Mesenteric fat pad (tissue), 1 donor: ENCODE measurements around the gene EED. TPM values are rescaled to one million over a fixed set of nuclear protein-coding genes. Genes with fewer than 3 reads are reported as not detected.

Experiments used
- DNase-seq: peaks from one replicate; pipeline ENCODE4 v3.0.0-alpha.2; 2020; ENCODE audit warnings: low spot score
- long read RNA-seq: library from polyadenylated mRNA; unstranded; transcript quantifications from one replicate; pipeline ENCODE4 v2.0.0, GENCODE V29; 2020
- total RNA-seq: library from RNA; stranded (reverse); fragmentation: NEBNext Ultra II Directional; extraction: Animal tissue kit (Norgen Biotek cat#: 25700); gene quantifications from one replicate; pipeline ENCODE4 v1.2.1, GENCODE V29; 2021
- donor health status: DM: yes; HTN: yes; CAD: no.

The EED gene
- 13.5 TPM for total RNA-seq
- long read RNA-seq, transcript EED-201 (12 exons, 2,223 nt): major isoform, 21 of 28 reads
- long read RNA-seq, partial matches to known transcripts: 0 of 28 reads
- long read RNA-seq, other reads (novel, unspliced or antisense): 5 of 28 reads

DNA sequence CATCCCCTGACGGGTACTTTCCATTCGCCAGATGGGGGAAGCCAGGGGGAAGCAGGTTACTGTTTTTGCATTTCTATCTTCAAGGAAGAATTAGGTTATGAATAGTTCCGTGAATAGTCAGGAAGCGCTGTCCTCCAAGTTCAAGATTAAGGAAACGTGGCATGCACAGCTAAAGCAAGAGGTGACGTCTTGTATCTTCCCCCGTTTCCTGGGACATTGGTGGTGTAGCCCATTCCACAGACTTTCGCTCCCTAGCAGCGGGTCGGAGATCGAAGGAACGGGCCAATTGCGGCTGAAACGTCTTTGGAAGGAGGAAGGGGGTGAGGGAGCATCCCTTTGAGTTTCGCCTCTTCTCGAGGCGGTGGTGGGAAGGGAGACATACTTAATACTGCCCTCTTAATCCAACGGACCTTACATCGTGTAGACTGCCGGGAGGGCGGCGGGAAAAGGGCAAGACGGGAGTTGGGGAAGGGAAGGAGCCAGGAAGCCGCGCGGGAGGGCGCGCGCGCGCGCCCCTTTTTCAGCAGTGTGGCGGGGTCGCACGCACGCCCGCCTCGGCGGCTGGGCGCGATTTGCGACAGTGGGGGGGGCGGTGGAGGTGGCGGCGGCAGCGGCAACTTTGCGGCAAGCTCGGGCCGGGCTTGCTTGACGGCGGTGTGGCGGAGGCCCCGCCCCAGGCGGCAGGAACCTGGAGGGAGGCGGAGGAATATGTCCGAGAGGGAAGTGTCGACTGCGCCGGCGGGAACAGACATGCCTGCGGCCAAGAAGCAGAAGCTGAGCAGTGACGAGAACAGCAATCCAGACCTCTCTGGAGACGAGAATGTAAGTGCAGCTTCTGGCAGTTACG lies at the start of gene EED:
TSS of gene EED (plus strand) at position 232 of the 847 bp plus-strand sequence. CDS start at position 709, 477 bp downstream.
- DNase-seq: peak; percentile 97

DNA sequence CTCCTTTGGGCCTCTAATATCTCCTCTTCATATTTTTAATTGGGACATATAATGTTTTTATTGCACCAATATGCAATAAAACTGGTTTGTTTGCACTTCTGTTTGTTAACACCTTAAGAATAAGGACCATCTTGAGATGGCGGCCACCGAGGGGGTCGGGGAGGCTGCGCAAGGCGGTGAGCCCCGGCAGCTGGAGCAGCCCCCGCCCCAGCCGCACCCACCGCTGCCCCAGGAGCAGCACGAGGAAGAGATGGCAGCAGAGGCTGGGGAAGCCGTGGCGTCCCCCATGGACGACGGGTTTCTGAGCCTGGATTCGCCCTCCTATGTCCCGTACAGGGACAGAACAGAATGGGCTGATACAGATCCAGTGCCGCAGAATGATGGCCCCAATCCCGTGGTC lies 49.6 kb upstream of the EED start:
- no peak for DNase-seq

DNA sequence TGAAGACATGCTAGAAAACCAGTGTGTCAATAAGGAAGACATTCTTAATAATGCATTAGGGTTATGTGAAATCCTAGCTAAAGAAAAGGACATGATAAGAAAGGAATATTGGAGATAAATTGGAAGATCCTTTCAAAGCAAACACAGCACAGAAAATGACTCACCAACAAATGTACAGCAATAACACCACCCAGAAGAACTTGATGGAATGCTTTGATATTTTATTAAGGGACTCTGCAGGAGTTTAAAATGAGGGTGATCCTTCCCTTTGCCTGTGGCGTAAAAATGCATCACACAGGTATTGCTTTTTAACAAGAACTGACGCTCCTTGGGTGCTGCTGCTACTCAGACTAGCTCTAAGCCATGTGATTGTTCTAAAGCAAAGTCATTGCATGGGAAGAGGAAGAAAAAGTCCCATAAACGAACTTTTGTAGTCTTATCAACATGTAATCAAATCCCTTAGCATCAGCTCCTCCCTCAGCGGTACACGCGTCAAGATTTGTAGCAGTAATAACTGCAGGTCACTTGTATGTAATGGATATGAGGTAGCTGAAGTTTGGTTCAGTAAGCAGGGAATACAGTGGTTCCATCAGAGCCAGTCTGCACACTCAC lies 48.4 kb upstream of the EED start:
- no peak for DNase-seq

DNA sequence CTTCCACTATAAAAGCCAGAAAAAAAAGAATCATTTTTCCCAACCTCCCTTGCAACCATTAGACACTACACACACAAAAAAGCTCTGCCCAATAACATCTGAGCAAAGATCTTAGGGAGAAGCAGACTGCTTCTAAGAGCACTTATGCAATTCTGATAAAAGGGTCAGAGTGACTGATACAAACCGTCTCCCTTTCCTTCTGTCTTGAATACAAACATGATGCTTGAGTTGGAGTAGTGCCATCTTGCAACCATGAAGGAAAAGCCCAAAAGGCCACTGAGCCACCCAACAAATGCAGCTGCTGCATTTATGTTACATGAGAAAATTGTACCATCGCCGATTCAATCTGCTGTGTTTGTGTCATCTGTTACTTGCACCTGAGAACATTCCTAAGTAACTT lies 47.6 kb upstream of the EED start:
- no peak for DNase-seq

DNA sequence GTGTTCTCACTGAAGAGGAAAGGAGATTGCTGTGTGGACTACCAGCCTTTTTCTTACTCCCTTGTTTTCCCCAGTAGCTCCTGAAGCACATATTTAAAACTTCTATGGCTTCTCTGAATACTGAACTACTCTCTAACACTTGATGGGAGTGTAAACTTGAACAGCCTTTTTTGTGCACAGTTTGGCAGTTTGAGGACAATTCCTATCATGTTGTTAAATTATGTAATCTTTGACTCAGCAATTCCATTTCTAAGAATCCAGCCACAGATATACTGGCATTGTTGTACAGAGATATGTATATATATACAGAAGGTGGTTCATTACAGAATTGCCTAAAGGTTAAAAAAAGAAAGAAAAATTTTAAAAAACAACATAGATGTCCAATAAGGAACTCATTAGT lies 47.1 kb upstream of the EED start:
- no peak for DNase-seq

GRCh38 chr11:86198139-86198538 lies 46.4 kb upstream of the EED start:
- no peak for DNase-seq

GRCh38 chr11:86199354-86199753 lies 45.2 kb upstream of the EED start:
- no peak for DNase-seq

- no peak for DNase-seq
These were observed 43.1 kb upstream of the EED start for GRCh38 chr11:86201371-86201884.

- no peak for DNase-seq
These were observed 42.6 kb upstream of the EED start for GRCh38 chr11:86202013-86202336.

- DNase-seq: no peak
These were observed 40.2 kb upstream of the EED start for GRCh38 chr11:86204356-86204755.

GRCh38 chr11:86205421-86206336 lies 38.9 kb upstream of the EED start:
- no peak for DNase-seq

GRCh38 chr11:86206337-86206695 lies 38.2 kb upstream of the EED start:
- no peak for DNase-seq

DNA sequence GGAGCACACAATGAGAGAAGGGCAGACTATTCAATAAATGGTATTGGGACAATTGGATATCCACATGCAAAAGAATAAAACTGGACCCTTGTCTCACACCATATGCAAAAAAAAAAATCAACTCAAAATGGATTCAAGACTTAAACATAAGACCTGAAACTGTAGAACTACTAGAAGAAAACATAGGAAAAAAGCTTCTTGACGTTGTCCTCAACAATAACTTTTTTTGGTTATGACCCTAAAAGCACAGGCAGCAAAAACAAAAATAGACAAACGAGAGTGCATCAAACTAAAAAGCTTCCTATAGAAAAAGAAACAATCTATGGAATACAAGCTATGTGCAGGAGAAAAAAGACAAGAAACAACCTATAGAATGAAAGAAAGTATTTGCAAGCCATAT lies 37.1 kb upstream of the EED start:
- no peak for DNase-seq

- no peak for DNase-seq
These were observed 36.0 kb upstream of the EED start for GRCh38 chr11:86208572-86208971.

- no peak for DNase-seq
These were observed 34.5 kb upstream of the EED start for GRCh38 chr11:86209806-86210657.

GRCh38 chr11:86210898-86211297 lies 33.7 kb upstream of the EED start:
- no peak for DNase-seq

DNA sequence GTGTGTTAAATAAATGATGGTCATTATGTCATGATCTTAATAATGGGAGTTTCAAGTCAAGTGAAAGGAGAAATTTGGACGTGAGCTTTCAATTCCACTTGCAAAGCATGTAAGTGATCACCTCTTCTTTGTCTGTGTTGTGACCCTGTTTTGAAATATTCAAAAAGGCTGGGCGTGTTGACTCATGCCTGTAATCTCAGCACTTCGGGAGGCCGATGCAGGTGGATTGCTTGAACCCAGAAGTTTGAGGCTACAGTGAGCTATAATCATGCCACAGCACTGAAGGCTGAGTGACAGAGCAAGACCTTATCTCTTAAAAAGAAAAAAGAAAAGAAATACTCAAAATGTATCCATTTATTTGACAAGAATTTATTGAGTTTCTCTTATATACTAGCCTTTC lies 32.9 kb upstream of the EED start:
- no peak for DNase-seq

GRCh38 chr11:86212019-86212611 lies 32.4 kb upstream of the EED start:
- DNase-seq: no peak

DNA sequence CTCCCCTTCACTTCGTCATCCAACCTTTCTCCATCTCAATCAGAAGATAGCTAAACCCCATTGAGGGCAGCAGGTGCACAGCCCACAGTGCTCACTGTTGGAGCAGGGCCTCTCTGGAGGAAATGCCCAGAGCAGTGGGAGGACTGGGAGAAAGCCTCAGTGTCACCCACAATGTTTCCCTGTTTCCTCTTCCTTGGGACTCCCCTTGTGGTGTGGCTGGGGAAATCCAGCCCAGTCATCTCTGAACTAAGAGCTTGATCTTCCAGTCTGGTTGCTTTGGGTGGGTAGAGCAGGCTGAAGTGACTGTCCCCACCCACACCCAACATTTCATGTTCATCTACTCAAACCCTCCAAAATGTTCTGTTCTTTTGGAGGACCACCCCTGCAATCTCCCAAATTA lies 29.8 kb upstream of the EED start:
- DNase-seq: no peak
